H1 (cell line): ENCODE measurements around the gene ECD. TPM values are rescaled to one million over a fixed set of nuclear protein-coding genes. Genes with fewer than 3 reads are reported as not detected.

ENCODE experiments used
- CTCF ChIA-PET: fragments of 300-600 bp; sonication (Branson Sonifier 250); formaldehyde crosslinking; loops from one replicate; lab custom pipeline; 2021; ENCODE audit not compliant: partially characterized antibody; lab: Charles Lee
- POLR2A ChIA-PET: fragments of 300-600 bp; sonication (Branson Sonifier 250); formaldehyde crosslinking; loops from one replicate; lab custom pipeline; 2021; ENCODE audit warnings: inconsistent platforms; ENCODE audit not compliant: partially characterized antibody; lab: Charles Lee
- DNase-seq, 2 experiments: peaks; one replicate each; pipeline versions ENCODE4 v3.0.0 to v3.0.0-alpha.2; 2010 to 2022; ENCODE audit warnings: low spot score in 2 of 2, low read depth in 1 of 2, mixed read lengths in 1 of 2
- FAIRE-seq: peaks from 2 replicates; lab custom pipeline; 2011; peaks lifted over from hg19 to GRCh38; lab: Jason Lieb, UNC
- H2AFZ ChIP-seq: 2 replicates; pipeline ENCODE4 v1.8.1; 2012; ENCODE audit warnings: low read length, inconsistent platforms
- H2AK5ac ChIP-seq: 2 replicates; pipeline ENCODE4 v1.6.1; 2013; ENCODE audit warnings: low read depth, low read length
- H2BK120ac ChIP-seq: replicated peaks from 2 replicates; pipeline ENCODE3; 2013; ENCODE audit warnings: low read depth, low read length, inconsistent platforms
- H2BK12ac ChIP-seq: 2 replicates; pipeline ENCODE4 v1.6.1; 2013; ENCODE audit warnings: low read depth, low read length
- H2BK15ac ChIP-seq: 2 replicates; pipeline ENCODE4 v1.6.1; 2013; ENCODE audit warnings: low read length
- H2BK20ac ChIP-seq: 2 replicates; pipeline ENCODE4 v1.6.1; 2013; ENCODE audit warnings: low read length
- H2BK5ac ChIP-seq: 2 replicates; pipeline ENCODE4 v1.6.1; 2013; ENCODE audit warnings: low read depth, low read length
- H3K14ac ChIP-seq: 2 replicates; pipeline ENCODE4 v1.6.1; 2013; ENCODE audit warnings: inconsistent platforms; ENCODE audit not compliant: insufficient read length
- H3K18ac ChIP-seq: 2 replicates; pipeline ENCODE4 v1.6.1; 2013; ENCODE audit warnings: low read length; ENCODE audit errors: extremely low read depth
- H3K23ac ChIP-seq: 2 replicates; pipeline ENCODE4 v1.6.1; 2013; ENCODE audit warnings: inconsistent platforms; ENCODE audit not compliant: insufficient read length
- H3K23me2 ChIP-seq: 2 replicates; pipeline ENCODE4 v1.6.1; 2013; ENCODE audit warnings: low read depth, low read length
- H3K27ac ChIP-seq: 2 replicates; pipeline ENCODE4 v1.6.1; 2011; ENCODE audit warnings: low read depth, low read length, inconsistent platforms
- H3K27me3 ChIP-seq, 4 experiments: replicated peaks in 1 of 4; 1 replicate in 1 of 4; 2 replicates in 3 of 4; pipeline versions ENCODE4 v1.6.1 to v1.8.1; 2011 to 2013; ENCODE audit warnings: low read length in 3 of 4, mild to moderate bottlenecking in 3 of 4, inconsistent platforms in 2 of 4, mixed read lengths in 2 of 4, moderate library complexity in 1 of 4; ENCODE audit not compliant: control insufficient read depth in 3 of 4, insufficient read depth in 3 of 4; ENCODE audit errors: extremely low read depth in 1 of 4
- H3K36me3 ChIP-seq, 4 experiments: 2 replicates each; pipeline versions ENCODE4 v1.6.1 to v1.8.1; 2011 to 2013; ENCODE audit warnings: mild to moderate bottlenecking in 4 of 4, low read length in 3 of 4, moderate library complexity in 2 of 4, control low read depth in 1 of 4, inconsistent platforms in 1 of 4; ENCODE audit not compliant: insufficient read depth in 4 of 4, control insufficient read depth in 2 of 4
- H3K4ac ChIP-seq: replicated peaks from 2 replicates; pipeline ENCODE3; 2013; ENCODE audit warnings: low read length, low read depth, mixed read lengths, inconsistent platforms; ENCODE audit not compliant: insufficient read length
- H3K4me1 ChIP-seq, 4 experiments: replicated peaks in 1 of 4; 1 replicate in 1 of 4; 2 replicates in 3 of 4; pipeline versions ENCODE4 v1.6.1 to v1.8.1; 2011 to 2013; ENCODE audit warnings: low read length in 3 of 4, inconsistent platforms in 2 of 4, mixed read lengths in 1 of 4; ENCODE audit not compliant: insufficient read depth in 4 of 4, control insufficient read depth in 3 of 4
- H3K4me2 ChIP-seq, 2 experiments: 2 replicates each; pipeline versions ENCODE4 v1.6.1 to v1.8.1; 2011 to 2013; ENCODE audit warnings: low read depth in 2 of 2, low read length in 2 of 2, control low read depth in 1 of 2, inconsistent platforms in 1 of 2, mild to moderate bottlenecking in 1 of 2; ENCODE audit not compliant: insufficient read depth in 1 of 2
- H3K4me3 ChIP-seq, 4 experiments: fragments of 200-600, 300-600 bp in 1 of 4; sonication (generic), shearing (Covaris generic), sonication (Bioruptor Twin) in 1 of 4; 2 replicates each; pipeline versions ENCODE4 v1.5.1 to v1.8.1; 2011 to 2016; ENCODE audit warnings: low read length in 4 of 4, low read depth in 3 of 4, control low read depth in 2 of 4, inconsistent platforms in 2 of 4, mild to moderate bottlenecking in 2 of 4, mixed read lengths in 1 of 4, moderate library complexity in 1 of 4; ENCODE audit not compliant: insufficient read depth in 2 of 4; ENCODE audit errors: extremely low read depth in 1 of 4
- H3K56ac ChIP-seq: replicated peaks from 2 replicates; pipeline ENCODE3; 2013; ENCODE audit warnings: low read depth, mild to moderate bottlenecking, mixed read lengths, low read length, inconsistent platforms; ENCODE audit not compliant: insufficient read length
- H3K79me1 ChIP-seq: 2 replicates; pipeline ENCODE4 v1.6.1; 2013; ENCODE audit warnings: low read depth, low read length, control low read depth
- H3K79me2 ChIP-seq, 2 experiments: 2 replicates each; pipeline versions ENCODE4 v1.6.1 to v1.8.1; 2012 to 2013; ENCODE audit warnings: low read length in 2 of 2, mild to moderate bottlenecking in 2 of 2, inconsistent platforms in 1 of 2; ENCODE audit not compliant: insufficient read depth in 2 of 2, control insufficient read depth in 1 of 2
- H3K9ac ChIP-seq, 4 experiments: replicated peaks in 1 of 4; 1 replicate in 1 of 4; 2 replicates in 3 of 4; pipeline versions ENCODE4 v1.6.1 to v1.8.1; 2011 to 2013; ENCODE audit warnings: low read depth in 3 of 4, low read length in 3 of 4, control low read depth in 2 of 4, mild to moderate bottlenecking in 2 of 4, moderate library complexity in 2 of 4, inconsistent platforms in 1 of 4; ENCODE audit errors: extremely low read depth in 1 of 4
- H3K9me3 ChIP-seq, 2 experiments: 2 replicates each; pipeline versions ENCODE4 v1.6.1 to v1.8.1; 2012 to 2013; ENCODE audit warnings: mild to moderate bottlenecking in 2 of 2, moderate library complexity in 2 of 2, control low read depth in 1 of 2, inconsistent platforms in 1 of 2, low read depth in 1 of 2, low read length in 1 of 2, mixed read lengths in 1 of 2; ENCODE audit not compliant: insufficient read depth in 2 of 2
- H4K20me1 ChIP-seq, 2 experiments: replicated peaks in 1 of 2; 2 replicates each; pipeline versions ENCODE3 to v1.8.1; 2011 to 2013; ENCODE audit warnings: inconsistent platforms in 2 of 2, low read length in 2 of 2, mild to moderate bottlenecking in 1 of 2; ENCODE audit not compliant: insufficient read depth in 2 of 2, control insufficient read depth in 1 of 2
- H4K5ac ChIP-seq: 2 replicates; pipeline ENCODE4 v1.6.1; 2013; ENCODE audit warnings: low read length, low read depth, mixed read lengths, inconsistent platforms; ENCODE audit not compliant: insufficient read length
- H4K8ac ChIP-seq: 2 replicates; pipeline ENCODE4 v1.8.0; 2013; ENCODE audit warnings: mild to moderate bottlenecking, moderate library complexity, low read length, inconsistent platforms; ENCODE audit not compliant: insufficient read depth; ENCODE audit errors: extremely low read depth
- H4K91ac ChIP-seq: replicated peaks from 2 replicates; pipeline ENCODE3; 2013; ENCODE audit warnings: low read length, mixed read lengths, inconsistent platforms; ENCODE audit not compliant: insufficient read length
- POLR2A ChIP-seq, 2 experiments: IDR thresholded peaks; 1 replicate in 1 of 2; 2 replicates in 1 of 2; pipeline ENCODE4 v1.6.1; 2011; ENCODE audit warnings: low read depth in 2 of 2, low read length in 2 of 2, mild to moderate bottlenecking in 2 of 2; ENCODE audit errors: control extremely low read depth in 1 of 2
- SP2 ChIP-seq: IDR thresholded peaks from 2 replicates; pipeline ENCODE4 v1.6.1; 2012; ENCODE audit warnings: mild to moderate bottlenecking, low read length, inconsistent platforms
- TEAD4 ChIP-seq: IDR thresholded peaks from 2 replicates; pipeline ENCODE4 v1.6.1; 2012; ENCODE audit warnings: low read depth, low read length, inconsistent platforms, mixed read lengths
- WGBS, 2 experiments: shearing (Covaris generic) in 1 of 2; methylation state at CpG; one replicate each; pipeline versions ENCODE4 v1.1.6 to v1.1.7; 2013 to 2015; ENCODE audit warnings: low lambda C conversion rate in 2 of 2, mixed read lengths in 2 of 2, inconsistent platforms in 1 of 2, low coverage in 1 of 2, missing lambda C conversion rate in 1 of 2; ENCODE audit not compliant: insufficient replicate concordance in 2 of 2, insufficient coverage in 1 of 2, insufficient read length in 1 of 2; ENCODE audit errors: extremely low coverage in 1 of 2, missing lambda C conversion rate in 1 of 2; 5-methylcytosine and 5-hydroxymethylcytosine counted together
- polyA plus RNA-seq, 7 experiments: library from polyadenylated mRNA; depleted of rRNA in 3 of 7; stranded (reverse) in 5 of 7; unstranded in 2 of 7; fragments of >200 nt in 5 of 7; fragments of 200-250 nt in 2 of 7; gene quantifications; 1 replicate in 5 of 7; 2 replicates in 1 of 7; 4 replicates in 1 of 7; pipeline versions ENCODE4 v1.2.1 to v1.2.3, GENCODE V29; 2011 to 2013; ENCODE audit warnings: missing spikeins in 2 of 7, mixed read lengths in 2 of 7
- total RNA-seq: library from RNA; stranded (reverse); fragmentation: NEBNext Ultra II Directional; extraction: Animal tissue kit (Norgen Biotek cat#: 25700); gene quantifications from 2 replicates; pipeline ENCODE4 v1.2.1, GENCODE V29; 2021

ECD gene
- total and polyA plus RNA-seq, 2 of the 8 experiments (the other 6 are each of a cell fraction or from before 2014, with no cell fraction given), result 27.1 to 38.0 TPM

GRCh38 chr10:73136627-73137026 is 31.2 kb downstream of the ECD start:
- no peak overlapping the region for H2BK20ac ChIP-seq
- no peaks in the 10 kb centered on the region for H3K79me1 ChIP-seq
- no peak overlapping the region for H2BK15ac ChIP-seq
- H4K91ac ChIP-seq, result no peak overlapping the region
- no peak overlapping the region for H3K4me3 ChIP-seq
- no peaks in the 10 kb centered on the region for H3K79me2 ChIP-seq
- H2AFZ ChIP-seq, result no peak overlapping the region
- no peaks in the 10 kb centered on the region for H3K4me1 ChIP-seq
- FAIRE-seq (no peak), DNase-seq (no peak)
- H3K4me2 ChIP-seq, result no peak overlapping the region
- H4K20me1 ChIP-seq, result no peaks in the 10 kb centered on the region
- TF ChIP-seq TEAD4 (no peak), SP2 (no peak), POLR2A (IDR thresholded peaks at IDR 0.05; ENCODE audit: control extremely low read depth in 1 of 2, low read depth in 2 of 2, low read length in 2 of 2) (no peak)
- no peak overlapping the region for H3K9ac ChIP-seq
- no peak overlapping the region for H4K5ac ChIP-seq
- ChIA-PET CTCF (interaction anchor here (1.5 to 2.4 kb wide), 2 partner anchors 22 to 40 kb away, joined by 5 to 14 read pairs; partner anchors contain the start of gene P4HA1), POLR2A (interaction anchor here (0.6 to 1.9 kb wide), 3 partner anchors 12 to 211 kb away, joined by 3 to 6 read pairs (median 5); partner anchors contain the start of gene DNAJC9)
- H4K8ac ChIP-seq, result no peak overlapping the region
- no peak overlapping the region for H3K18ac ChIP-seq
- H3K23ac ChIP-seq, result no peak overlapping the region
- no peaks in the 10 kb centered on the region for H3K9me3 ChIP-seq
- H2BK120ac ChIP-seq, result no peak overlapping the region
- no peaks in the 10 kb centered on the region for H3K27me3 ChIP-seq
- H3K14ac ChIP-seq, result no peak overlapping the region
- H3K56ac ChIP-seq, result no peak overlapping the region
- 97% methylated on average over 2 of the region's 2 CpGs; no CpG with 5 or more reads in 1 of the 2 experiments for WGBS, 2 experiments
- H3K27ac ChIP-seq, result no peak overlapping the region
- no peak overlapping the region for H2AK5ac ChIP-seq
- H3K4ac ChIP-seq, result no peak overlapping the region
- H3K36me3 ChIP-seq, result peaks cover 13 to 72% (median 42%) of the 10 kb centered on the region in 4 experiments; a peak in 7 of 8 replicates
- no peaks in the 10 kb centered on the region for H3K23me2 ChIP-seq
- H2BK5ac ChIP-seq, result no peak overlapping the region
- no peak overlapping the region for H2BK12ac ChIP-seq
